GM12874 (cell line): ENCODE data around the gene ALDH16A1.

Experiments used
- TF ChIP-seq, protein P1 (sequence below): IDR thresholded peaks from 2 replicates; pipeline ENCODE4 v1.5.1; 2011; ENCODE audit warnings: low read depth, mild to moderate bottlenecking, control low read depth, low read length, moderate library complexity; ENCODE audit not compliant: insufficient read depth

ALDH16A1 gene

DNA sequence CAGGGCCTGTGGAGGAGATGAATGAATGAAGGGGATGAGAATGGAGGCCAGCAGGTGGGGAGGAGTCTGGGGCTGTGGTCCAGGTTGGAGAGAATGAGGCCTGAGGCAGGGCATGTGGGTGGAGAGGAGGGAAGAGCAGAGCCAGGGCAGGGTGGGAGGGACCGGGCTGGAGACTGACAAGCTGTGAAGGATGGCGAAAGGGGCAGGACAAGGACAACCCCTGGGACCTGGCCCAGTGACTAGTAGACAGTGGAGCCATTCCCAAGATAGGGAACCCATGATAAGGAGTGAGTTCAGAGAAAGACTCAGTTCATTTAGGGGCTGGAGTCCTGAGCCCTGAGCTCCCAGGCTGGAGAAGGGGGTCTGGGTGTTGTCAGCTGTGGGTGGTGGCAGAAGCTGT lies 32.8 kb upstream of the ALDH16A1 start:
- TF ChIP-seq, protein P1, sequence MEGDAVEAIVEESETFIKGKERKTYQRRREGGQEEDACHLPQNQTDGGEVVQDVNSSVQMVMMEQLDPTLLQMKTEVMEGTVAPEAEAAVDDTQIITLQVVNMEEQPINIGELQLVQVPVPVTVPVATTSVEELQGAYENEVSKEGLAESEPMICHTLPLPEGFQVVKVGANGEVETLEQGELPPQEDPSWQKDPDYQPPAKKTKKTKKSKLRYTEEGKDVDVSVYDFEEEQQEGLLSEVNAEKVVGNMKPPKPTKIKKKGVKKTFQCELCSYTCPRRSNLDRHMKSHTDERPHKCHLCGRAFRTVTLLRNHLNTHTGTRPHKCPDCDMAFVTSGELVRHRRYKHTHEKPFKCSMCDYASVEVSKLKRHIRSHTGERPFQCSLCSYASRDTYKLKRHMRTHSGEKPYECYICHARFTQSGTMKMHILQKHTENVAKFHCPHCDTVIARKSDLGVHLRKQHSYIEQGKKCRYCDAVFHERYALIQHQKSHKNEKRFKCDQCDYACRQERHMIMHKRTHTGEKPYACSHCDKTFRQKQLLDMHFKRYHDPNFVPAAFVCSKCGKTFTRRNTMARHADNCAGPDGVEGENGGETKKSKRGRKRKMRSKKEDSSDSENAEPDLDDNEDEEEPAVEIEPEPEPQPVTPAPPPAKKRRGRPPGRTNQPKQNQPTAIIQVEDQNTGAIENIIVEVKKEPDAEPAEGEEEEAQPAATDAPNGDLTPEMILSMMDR = no peak

DNA sequence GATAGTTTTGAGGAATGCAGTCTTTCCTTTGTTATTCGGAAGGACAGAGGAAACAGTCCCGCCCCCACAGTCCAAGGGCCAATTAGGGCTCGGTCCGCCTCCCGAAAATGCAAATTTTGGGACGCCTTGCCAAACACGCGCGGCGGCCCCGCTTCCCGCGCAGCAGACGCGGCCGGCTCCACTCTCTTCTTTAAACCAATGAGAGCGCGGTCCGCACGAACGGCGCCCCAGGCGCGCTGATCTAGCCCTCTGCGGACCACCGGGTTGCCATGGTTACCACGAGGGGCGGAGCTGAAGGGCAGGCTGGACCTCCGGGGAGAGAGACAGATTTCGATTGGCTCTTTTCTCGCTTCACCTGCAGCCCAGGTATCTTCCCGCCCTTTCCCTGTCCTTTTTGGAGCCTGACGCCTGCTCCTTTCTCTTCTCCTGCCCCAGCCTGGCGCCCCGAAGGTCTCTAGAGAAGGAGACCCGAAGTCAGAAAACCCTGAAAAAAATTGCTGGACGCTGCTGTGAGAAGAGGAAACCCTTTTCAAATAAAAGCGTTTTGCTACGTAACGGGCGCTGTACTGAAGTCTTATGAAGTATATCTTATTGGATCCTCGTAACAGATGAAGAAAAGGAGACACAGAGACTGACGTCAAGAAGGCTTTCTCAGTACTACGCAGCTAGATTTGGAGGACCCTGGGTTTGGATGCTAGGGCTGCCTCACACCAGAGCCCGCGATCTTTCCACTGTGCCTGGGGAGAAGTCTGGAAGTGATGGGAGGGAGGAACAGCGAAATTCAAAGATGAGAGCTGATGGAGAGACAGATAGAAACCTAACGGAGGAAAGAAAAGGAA lies 31.8 kb upstream of the ALDH16A1 start:
- TF ChIP-seq, protein P1 = no peak

DNA sequence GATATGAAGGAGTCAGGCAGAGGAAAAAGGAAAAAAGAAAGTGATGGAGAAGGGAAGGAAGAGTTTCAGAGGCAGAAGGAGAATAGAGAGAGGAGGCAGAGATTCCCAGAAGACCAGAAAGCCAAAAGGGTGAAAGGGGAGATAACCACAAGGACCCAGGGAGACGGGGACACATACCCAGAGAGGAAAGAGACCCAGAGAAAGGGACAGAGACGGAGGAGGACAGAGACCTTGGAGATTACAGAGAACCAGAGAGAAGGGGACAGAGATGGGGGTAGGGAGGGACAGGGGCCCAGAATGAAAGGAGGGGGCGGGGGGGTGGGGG lies 31.2 kb upstream of the ALDH16A1 start:
- TF ChIP-seq, protein P1 = no peak

DNA sequence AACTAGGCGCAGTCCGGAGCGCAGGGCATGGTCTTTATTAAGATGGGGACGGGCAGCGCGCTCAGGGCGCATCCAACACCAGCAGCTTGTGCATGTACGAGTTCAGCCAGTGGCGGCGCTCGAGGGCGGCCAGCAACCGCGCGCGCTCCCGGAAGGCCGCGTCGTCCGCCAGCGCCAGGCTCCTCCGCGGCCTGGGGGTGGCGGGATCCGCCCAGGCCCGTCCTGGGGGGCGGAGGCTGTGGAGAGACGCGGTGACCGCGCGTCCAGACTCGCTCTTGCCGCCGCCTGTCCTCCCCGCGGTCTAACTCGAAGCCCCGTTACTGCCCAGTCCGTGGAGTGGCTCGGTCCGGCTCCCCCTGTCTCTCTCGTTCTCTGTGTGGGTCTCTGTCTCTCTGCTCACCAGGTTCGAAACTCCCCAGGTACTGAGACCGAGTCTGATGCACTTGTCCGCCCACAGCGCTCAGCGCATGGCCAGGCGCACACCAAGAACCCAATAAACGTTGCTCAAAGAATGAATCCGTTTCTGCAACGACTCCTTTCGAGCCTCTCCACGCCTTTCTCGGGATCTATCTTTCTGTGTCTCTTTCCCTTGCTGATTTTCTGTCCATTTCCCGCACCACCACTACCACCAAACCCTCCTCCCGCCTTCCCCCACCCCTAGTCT lies 30.5 kb upstream of the ALDH16A1 start:
- TF ChIP-seq, protein P1 = peak; percentile 76

DNA sequence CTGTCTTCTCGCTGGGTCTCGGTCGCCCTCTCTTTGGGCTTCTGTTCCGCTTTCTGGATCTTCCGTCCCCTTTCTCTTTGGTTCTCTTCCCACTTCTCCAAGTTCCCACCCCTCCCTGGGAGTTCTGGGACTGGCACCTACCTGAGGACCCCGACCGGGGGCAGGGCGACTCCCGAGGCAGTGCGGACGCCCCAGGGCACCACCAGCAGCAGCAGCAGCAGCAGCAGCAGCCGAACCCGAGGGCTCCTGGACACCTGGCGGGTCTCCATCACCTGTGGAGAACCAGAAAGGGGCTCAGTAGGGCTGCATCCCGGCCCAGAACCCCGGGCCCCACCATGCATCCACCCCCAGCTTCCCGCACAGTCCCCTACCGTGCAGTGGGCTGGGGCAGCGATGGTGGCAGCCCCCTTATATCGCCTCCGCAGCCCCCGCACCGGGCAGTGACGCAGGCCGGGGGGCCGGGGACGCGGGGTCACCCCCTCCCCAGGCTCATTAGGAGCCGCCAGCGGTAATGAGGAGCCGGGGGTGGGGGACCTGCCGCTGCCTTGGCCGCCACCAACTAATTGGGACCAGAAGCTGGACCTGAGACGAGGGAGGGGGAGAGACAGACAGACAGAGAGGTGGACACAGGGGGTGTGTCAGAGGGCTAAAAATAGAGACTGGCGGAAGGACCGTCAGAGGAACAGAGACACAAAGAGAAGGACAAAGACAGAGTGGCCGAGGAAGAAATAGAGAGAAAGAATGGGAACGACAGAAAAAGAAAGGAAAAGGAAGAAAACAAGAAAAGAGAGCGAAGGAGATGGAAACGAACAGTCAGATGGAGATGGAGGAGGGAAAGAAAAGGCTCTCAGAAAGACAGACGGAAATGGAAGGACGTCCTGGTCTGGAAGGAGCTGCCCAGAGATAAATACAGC lies 29.7 kb upstream of the ALDH16A1 start, which contains the start of gene PTH2:
Gene PTH2, minus strand, starts transcription at position 371 of the 914 bp plus-strand sequence. Its CDS starts 102 bp downstream, at position 269.
- TF ChIP-seq, protein P1 = no peak

DNA sequence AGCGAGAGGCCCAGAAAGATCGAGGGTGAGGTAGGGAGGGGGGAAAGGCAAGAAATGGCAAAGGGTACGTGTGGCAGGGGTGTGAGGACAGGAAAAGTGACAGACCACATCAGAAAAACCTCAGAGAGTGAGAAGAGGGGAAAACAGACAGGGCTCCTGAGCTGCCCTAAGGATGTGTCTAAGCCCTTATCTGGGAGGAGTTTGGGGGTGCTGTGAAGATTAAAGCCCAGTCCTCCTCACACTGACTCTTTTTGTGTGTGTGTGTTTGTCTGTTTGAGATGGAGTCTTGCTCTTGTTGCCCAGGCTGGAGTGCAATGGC lies 29.1 kb upstream of the ALDH16A1 start:
- TF ChIP-seq, protein P1 = no peak

DNA sequence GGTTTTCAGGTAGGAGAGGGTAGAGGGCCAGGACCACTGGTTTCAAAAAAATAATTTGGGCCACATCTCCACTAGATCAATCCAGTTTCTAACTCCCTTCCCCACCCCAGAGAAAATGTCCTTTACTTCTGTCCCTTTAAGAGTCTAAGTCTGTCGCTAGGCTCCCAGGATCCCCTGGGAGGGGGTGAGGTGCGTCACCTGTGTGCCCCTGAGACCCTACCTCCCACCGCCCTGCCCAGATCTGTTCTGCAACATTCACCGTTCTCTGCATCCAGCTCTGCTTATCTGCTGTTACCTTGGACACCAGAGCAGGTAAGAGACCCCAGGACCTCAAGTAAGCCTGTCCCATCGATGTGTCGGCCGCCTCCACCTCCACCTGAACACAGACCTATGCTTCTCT lies 27.8 kb upstream of the ALDH16A1 start, which contains the start of gene GFY:
Gene GFY, plus strand, starts transcription at position 211 of the 400 bp plus-strand sequence. CDS start 1,043 bp downstream, outside the sequence.
- TF ChIP-seq, protein P1 = no peak
